ENCODE measurements around the gene ANGPT4. TPM values are rescaled to one million over a fixed set of nuclear protein-coding genes. Genes with fewer than 3 reads are reported as not detected.
"Not testable (repeated sequence)": the region's sequence is repeated elsewhere in the genome, so short reads cannot be mapped to it uniquely, and the experiment has no call there.

ANGPT4 gene
- total RNA-seq, 1 donor from 2014 or later, result not detected

DNA sequence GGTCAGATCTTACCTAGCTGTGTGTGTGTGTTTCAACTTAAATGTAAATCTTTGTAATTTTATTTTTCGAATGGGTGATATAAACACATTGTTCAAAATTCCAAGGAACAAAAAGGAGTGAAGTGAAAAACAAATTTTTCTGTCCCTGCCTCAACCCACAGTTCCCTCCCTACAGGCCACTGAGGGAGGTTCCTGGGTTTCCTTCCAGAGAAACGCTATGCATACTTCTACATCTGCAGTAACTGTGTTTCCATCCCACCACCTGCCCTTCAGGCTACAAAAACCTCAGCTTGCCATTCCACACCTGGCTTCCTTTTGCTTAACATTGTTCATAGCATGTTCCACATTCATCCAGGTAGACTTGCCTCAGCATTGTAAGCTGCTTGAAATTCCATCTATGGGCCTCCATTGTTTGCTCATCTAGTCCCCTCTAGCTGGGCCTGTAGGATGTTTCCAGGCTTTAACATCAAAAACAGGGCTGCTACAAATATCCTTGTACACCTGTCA, 12.0 kb downstream of the ANGPT4 start:
- DNase-seq (ENCODE audit: low read depth), result no peak
- H3K4me3 ChIP-seq (ENCODE audit: low read depth, low read length), result no peak overlapping the region
- TF ChIP-seq, protein P1, sequence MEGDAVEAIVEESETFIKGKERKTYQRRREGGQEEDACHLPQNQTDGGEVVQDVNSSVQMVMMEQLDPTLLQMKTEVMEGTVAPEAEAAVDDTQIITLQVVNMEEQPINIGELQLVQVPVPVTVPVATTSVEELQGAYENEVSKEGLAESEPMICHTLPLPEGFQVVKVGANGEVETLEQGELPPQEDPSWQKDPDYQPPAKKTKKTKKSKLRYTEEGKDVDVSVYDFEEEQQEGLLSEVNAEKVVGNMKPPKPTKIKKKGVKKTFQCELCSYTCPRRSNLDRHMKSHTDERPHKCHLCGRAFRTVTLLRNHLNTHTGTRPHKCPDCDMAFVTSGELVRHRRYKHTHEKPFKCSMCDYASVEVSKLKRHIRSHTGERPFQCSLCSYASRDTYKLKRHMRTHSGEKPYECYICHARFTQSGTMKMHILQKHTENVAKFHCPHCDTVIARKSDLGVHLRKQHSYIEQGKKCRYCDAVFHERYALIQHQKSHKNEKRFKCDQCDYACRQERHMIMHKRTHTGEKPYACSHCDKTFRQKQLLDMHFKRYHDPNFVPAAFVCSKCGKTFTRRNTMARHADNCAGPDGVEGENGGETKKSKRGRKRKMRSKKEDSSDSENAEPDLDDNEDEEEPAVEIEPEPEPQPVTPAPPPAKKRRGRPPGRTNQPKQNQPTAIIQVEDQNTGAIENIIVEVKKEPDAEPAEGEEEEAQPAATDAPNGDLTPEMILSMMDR (conservative IDR thresholded peaks at IDR 0.05; ENCODE audit: low read depth, low read length), result no peak

DNA sequence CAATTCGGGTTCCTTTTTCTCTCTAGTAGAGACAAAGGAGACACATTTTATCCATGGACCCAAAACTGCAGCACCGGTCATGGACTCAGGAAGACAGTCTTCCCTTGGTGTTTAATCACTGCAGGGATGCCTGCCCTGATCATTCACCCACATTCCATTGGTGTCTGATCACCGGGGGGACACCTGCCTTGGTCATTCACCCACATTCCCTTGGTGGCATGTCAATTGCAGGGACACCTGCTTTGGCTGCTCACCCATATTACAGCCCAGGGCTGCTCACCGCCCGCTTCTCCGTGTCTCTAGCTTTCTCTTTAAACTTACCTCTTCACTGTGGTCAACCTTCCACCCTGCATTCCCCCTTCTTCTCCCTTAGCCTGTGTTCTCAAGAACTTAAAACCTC, 18.7 kb downstream of the ANGPT4 start:
- not testable (repeated sequence) for H3K4me3 ChIP-seq (ENCODE audit: low read depth, low read length); DNase-seq (ENCODE audit: low read depth)

DNA sequence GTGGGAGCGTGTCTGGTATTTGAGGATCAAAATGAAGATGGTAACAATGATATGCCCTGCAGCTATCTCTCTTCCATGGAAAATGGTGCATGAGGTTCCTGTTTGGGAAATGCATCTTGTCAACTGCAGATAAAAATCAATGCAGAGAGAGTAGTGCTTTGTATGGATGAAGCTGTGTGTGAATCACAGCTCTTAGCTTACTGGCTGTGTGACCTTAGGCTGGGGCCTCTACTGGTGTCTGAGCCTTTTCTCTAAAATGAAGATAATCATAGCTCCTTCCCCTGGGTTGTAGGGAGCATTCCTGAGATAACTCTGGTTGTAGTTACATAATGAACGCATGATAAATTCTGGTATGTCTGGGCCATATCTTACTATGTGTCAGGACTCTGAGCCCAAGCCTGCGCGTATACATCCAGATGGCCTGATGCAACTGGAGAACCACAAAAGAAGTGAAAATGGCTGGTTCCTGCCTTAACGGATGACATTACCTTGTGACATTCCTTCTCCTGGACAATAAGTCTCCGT, 19.6 kb downstream of the ANGPT4 start:
- no peak overlapping the region for H3K4me3 ChIP-seq (ENCODE audit: low read depth, low read length)
- TF ChIP-seq, protein P1 (conservative IDR thresholded peaks at IDR 0.05; ENCODE audit: low read depth, low read length), result no peak
- DNase-seq (ENCODE audit: low read depth), result no peak

DNA sequence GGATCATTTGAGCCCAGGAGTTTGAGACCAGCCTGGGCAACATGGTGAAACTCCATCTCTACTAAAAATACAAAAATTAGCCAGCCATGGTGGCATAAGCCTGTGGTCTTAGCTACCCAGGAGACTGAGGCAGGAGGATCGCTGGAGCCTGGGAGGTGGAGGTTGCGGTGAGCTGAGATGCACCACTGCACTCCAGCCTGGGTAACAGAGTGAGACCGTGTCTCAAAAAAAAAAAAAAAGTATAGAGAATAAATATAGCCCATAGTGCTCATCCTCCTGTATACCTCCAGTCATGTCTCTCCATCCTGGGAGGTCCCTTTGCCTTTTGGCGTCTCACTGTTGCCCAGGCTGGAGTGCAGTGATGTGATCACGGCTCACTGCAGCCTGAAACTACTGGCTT, 23.8 kb downstream of the ANGPT4 start:
- DNase-seq (ENCODE audit: low read depth); H3K4me3 ChIP-seq (ENCODE audit: low read depth, low read length): not testable (repeated sequence)

DNA sequence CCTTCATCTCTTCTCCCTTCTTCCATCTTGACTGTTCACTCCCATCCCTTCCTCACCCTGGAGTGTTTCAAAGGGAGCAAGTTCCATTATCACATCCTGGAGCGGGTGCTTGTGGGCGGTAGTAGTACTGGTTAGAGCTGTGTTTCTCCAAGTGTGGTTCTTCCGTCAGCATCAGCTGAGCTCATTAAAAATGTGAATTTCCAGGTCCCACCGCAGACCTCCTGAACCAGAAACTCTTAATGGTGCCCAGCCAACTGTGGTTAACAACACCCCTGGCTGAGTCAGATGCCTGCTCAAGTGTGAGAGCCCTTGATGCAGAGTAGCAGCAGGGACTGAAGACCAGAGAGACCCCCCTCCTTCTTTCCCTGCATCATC, 24.4 kb downstream of the ANGPT4 start:
- peak overlapping the region; percentile 27 for H3K4me3 ChIP-seq (ENCODE audit: low read depth, low read length)
- TF ChIP-seq, protein P1 (conservative IDR thresholded peaks at IDR 0.05; ENCODE audit: low read depth, low read length), result no peak
- peak; percentile 89 for DNase-seq (ENCODE audit: low read depth)

DNA sequence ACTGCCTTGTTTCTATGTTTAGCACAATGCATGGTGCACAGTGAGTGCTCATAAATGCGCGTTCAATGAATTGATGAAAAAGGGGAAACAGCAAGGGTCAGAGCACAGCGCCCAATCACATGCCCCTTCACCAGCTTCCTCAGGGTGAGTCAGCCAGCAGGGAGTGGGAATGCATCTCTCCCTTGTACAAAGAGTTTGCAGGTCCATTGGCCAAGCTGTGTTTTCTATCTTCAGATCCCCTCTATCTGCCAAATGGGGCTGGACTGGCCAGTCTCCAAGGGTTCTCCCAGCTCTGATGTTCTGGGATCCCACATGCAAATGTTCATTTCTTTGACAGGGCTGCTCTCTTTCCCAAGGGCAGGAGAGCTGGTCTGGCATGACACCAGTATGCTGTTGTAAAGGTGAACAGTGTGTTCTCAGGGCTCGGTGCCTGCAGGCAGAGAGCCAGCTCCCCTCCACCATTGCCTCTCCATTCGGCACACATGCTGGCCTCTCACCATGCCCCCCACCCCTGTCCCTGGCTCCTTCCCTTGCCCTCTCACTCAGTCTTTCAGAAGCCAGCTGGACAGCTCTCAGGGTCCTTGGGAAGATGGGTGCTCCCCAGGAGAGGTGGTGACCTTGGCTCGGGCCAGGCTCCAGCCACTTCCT, 25.0 kb downstream of the ANGPT4 start:
- DNase-seq (ENCODE audit: low read depth), result peak; percentile 79
- peak overlapping the region; percentile 27 for H3K4me3 ChIP-seq (ENCODE audit: low read depth, low read length)
- TF ChIP-seq, protein P1 (conservative IDR thresholded peaks at IDR 0.05; ENCODE audit: low read depth, low read length), result no peak

DNA sequence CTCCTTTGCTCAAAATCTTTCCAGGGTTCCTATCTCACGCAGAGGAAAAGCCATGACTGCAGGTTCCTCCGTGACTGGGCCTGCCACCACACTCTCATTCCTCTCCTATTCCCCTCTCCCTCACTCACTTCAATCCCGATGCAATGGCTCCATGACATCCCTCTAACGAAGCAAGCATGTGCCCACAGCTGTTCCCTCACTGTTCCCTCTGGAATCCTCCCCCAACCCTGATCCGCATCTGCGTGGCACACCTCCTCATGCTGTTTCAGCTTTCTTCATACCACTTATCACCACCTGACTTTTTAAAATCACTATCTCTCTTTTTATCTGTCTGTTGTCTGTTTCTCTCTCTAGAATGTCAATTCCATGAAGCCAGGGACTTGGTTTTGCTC, 25.5 kb downstream of the ANGPT4 start:
- TF ChIP-seq, protein P1 (conservative IDR thresholded peaks at IDR 0.05; ENCODE audit: low read depth, low read length), result no peak
- DNase-seq (ENCODE audit: low read depth), result no peak
- no peak overlapping the region for H3K4me3 ChIP-seq (ENCODE audit: low read depth, low read length)

DNA sequence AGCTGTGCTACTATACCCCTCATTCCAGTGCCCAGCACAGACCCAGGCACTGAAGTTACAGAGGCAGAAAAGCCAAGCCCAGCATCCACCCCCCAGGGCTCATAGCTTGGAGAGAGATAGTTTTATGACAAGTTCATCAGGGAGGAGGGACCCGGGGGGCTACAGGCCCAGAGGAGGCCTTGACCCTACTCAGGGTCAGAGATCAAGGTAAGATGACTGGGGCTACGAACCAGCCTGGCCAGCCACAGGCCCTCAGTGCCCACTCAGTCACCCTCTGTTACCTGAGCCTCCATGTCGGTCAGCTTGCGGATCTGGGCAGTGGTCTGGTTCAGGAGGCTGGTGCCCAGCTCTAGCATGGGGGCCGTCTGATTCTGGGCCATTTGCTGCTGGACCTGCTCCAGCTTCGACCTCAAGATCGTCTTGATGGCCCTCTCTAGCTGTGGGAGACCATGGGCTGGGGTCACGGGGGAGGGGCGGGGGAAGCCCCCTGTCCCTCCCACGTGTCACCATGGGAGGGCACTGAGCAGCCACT, 26.1 kb downstream of the ANGPT4 start:
- TF ChIP-seq, protein P1 (conservative IDR thresholded peaks at IDR 0.05; ENCODE audit: low read depth, low read length), result no peak
- no peak overlapping the region for H3K4me3 ChIP-seq (ENCODE audit: low read depth, low read length)
- no peak for DNase-seq (ENCODE audit: low read depth)

All from epithelial cell of proximal tubule (primary cell).